DOHH2 (cell line): ENCODE results near the gene RNASE12.

ENCODE experiments used
- CTCF ChIP-seq: fragments of 200-600 bp; sonication (generic); IDR thresholded peaks from one replicate; pipeline ENCODE4 v1.5.1; 2014; ENCODE audit warnings: antibody characterized with exemption, mild to moderate bottlenecking, low read depth, low read length; ENCODE audit not compliant: poor library complexity, severe bottlenecking
- EZH2phosphoT487 ChIP-seq: fragments of 200-600 bp; sonication (generic); IDR thresholded peaks from 2 replicates; pipeline ENCODE4 v1.6.1; 2017; ENCODE audit warnings: borderline replicate concordance, mild to moderate bottlenecking, antibody characterized with exemption, low read length, moderate library complexity, mixed read lengths

- no peak for TF ChIP-seq CTCF
- TF ChIP-seq EZH2phosphoT487, result no peak
Observed at GRCh38 chr14:20553024-20553423, 38.2 kb downstream of the RNASE12 start.
